Ovary (tissue), 9 donors: ENCODE results near the gene ZNF432. TPM values are rescaled to one million over a fixed set of nuclear protein-coding genes. Genes with fewer than 3 reads are reported as not detected.
"Not testable (repeated sequence)": the region's sequence is repeated elsewhere in the genome, so short reads cannot be mapped to it uniquely, and the experiment has no call there.

ENCODE experiments used
- DNase-seq, 5 donors: peaks; one replicate each; pipeline ENCODE4 v3.0.0-alpha.2; 2019 to 2020
- H3K27ac ChIP-seq, 2 donors: fragments of 200-600 bp; one replicate each; pipeline versions ENCODE4 v1.5.1 to v1.8.0; 2019 to 2022
- H3K27me3 ChIP-seq: fragments of 200-600 bp; one replicate; pipeline ENCODE4 v1.8.0; 2022
- H3K36me3 ChIP-seq: fragments of 200-600 bp; sonication (generic); one replicate; pipeline ENCODE4 v1.5.1; 2019
- H3K4me1 ChIP-seq: one replicate; pipeline ENCODE4 v1.8.1; 2013; ENCODE audit warnings: mild to moderate bottlenecking, moderate library complexity; ENCODE audit not compliant: insufficient read depth
- H3K4me3 ChIP-seq: fragments of 200-600 bp; sonication (generic); one replicate; pipeline ENCODE4 v1.5.1; 2017
- H3K9me3 ChIP-seq, 2 donors: fragments of 200-600 bp in 1 of 2; sonication (generic) in 1 of 2; one replicate each; pipeline versions ENCODE4 v1.5.1 to v1.8.1; 2013 to 2019; ENCODE audit warnings: mild to moderate bottlenecking in 1 of 2, moderate library complexity in 1 of 2
- EP300 ChIP-seq: sonication (generic); formaldehyde crosslinking; IDR thresholded peaks from one replicate; pipeline ENCODE4 v1.6.1; 2017; ENCODE audit warnings: antibody characterized with exemption
- POLR2A ChIP-seq: fragments of 450-650 bp; IDR thresholded peaks from one replicate; pipeline ENCODE4 v1.6.1; 2017; ENCODE audit warnings: antibody characterized with exemption, mild to moderate bottlenecking, moderate library complexity
- WGBS, 3 donors: extraction: QIAGEN DNeasy Blood & Tissue Kit in 1 of 3; methylation state at CpG; one replicate each; pipeline versions ENCODE4 v1.1.5 to v1.1.7; 2013 to 2017; 5-methylcytosine and 5-hydroxymethylcytosine counted together
- intact Hi-C, 4 donors: fragments of 100-400 bp; cut with DNase I; formaldehyde crosslinking; loops; one replicate each; pipeline versions ENCODE4 v1.11.0 to v1.15.1; 2022 to 2023
- polyA plus RNA-seq, 2 donors: library from polyadenylated mRNA; stranded (reverse); fragments of 200-250 nt in 1 of 2; fragments of 350-450 nt in 1 of 2; fragmentation: Illumina TruSeq in 1 of 2; extraction: RNeasy Lipid Tissue Mini Kit (QIAGEN cat#74804) in 1 of 2; gene quantifications; one replicate each; pipeline ENCODE4 v1.2.3, GENCODE V29; 2013 to 2014
- total RNA-seq, 7 donors: library from RNA; depleted of rRNA in 2 of 7; stranded (reverse); fragments of >200 nt in 2 of 7; fragmentation: NEBNext Ultra II Directional in 3 of 7; extraction: Animal tissue kit (Norgen Biotek cat#: 25700) in 3 of 7; gene quantifications; one replicate each; pipeline versions ENCODE4 v1.1.0 to v1.2.4, GENCODE V29; 2016 to 2023
- TF ChIP-seq, protein P1 (sequence below), 3 donors: fragments of 450-650 bp in 2 of 3; fragments of 200-600 bp in 1 of 3; IDR thresholded peaks; one replicate each; pipeline versions ENCODE4 v1.5.1 to v1.8.0; 2016 to 2022; ENCODE audit warnings: antibody characterized with exemption in 3 of 3, mild to moderate bottlenecking in 1 of 3
- donor health status: DM: no; HTN: no; CAD: no; lungs with moderate emphysema.
- donor health status: DM: no; HTN: no; CAD: no.
- donor health status: Bipolar disorder and iron deficiency.
- donor health status: DM: yes; HTN: yes; CAD: no.
- donor health status: DM: no; HTN: no; CAD: no.
- donor health status: DM: yes; HTN: yes; CAD: no.

ZNF432 gene
- total and polyA plus RNA-seq, 9 donors: 9.3 to 18.4 (median 14.5) TPM

DNA sequence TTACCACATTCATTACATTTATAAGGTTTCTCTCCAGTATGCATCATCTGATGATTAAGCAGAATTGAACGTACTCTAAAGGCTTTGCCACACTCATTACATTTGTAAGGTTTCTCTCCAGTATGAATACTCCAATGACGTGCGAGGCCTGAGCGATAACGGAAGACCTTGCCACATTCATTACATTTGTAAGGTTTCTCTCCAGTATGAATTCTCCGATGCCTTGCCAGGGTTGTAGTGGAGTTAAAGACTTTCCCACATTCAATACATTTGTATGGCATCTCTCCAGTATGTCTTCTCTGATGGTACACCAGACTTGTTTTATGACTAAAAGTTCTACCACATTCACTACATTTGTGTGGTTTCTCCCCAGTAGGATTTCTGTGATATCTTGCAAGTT lies 16.8 kb upstream of the ZNF432 start:
- Histone ChIP-seq H3K4me1 (no peaks in the 10 kb centered on the region), H3K9me3 (peaks cover 6 to 79% of the 10 kb centered on the region in 2 donors), H3K27me3 (no peaks in the 10 kb centered on the region), H3K36me3 (no peaks in the 10 kb centered on the region), H3K4me3 (no peak overlapping the region), H3K27ac (no peak overlapping the region)
- DNase-seq: no peak
- intact Hi-C loops: no loop called here
- TF ChIP-seq POLR2A: no peak
- TF ChIP-seq, protein P1, sequence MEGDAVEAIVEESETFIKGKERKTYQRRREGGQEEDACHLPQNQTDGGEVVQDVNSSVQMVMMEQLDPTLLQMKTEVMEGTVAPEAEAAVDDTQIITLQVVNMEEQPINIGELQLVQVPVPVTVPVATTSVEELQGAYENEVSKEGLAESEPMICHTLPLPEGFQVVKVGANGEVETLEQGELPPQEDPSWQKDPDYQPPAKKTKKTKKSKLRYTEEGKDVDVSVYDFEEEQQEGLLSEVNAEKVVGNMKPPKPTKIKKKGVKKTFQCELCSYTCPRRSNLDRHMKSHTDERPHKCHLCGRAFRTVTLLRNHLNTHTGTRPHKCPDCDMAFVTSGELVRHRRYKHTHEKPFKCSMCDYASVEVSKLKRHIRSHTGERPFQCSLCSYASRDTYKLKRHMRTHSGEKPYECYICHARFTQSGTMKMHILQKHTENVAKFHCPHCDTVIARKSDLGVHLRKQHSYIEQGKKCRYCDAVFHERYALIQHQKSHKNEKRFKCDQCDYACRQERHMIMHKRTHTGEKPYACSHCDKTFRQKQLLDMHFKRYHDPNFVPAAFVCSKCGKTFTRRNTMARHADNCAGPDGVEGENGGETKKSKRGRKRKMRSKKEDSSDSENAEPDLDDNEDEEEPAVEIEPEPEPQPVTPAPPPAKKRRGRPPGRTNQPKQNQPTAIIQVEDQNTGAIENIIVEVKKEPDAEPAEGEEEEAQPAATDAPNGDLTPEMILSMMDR (IDR thresholded peaks at IDR 0.05): no peak
- no peak for TF ChIP-seq EP300
- WGBS, 3 donors: 95 to 99% (median 98%) methylated on average over 6 of the region's 6 CpGs

DNA sequence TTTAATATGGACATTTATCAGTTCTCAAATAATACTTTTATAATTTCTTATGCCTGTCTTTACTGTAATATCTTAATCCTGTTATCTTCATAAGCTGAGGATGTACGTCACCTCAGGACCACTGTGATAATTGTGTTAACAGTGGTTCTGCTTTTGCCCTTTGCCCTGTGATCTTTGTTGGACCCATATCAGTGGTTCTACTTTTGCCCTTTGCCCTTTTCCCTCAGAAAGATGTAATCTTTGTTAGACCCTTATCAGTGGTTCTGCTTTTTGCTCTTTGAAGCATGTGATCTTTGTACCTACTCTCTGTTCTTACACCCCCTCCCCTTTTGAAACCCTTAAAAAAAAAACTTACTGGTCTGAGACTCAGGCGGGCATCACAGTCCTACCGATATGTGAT lies 7.8 kb upstream of the ZNF432 start:
- H3K4me3 ChIP-seq, H3K27ac ChIP-seq, DNase-seq, H3K27me3 ChIP-seq, H3K36me3 ChIP-seq, intact Hi-C loops, H3K4me1 ChIP-seq, H3K9me3 ChIP-seq: not testable (repeated sequence)
- WGBS, 3 donors: 95 to 100% (median 98%) methylated on average over 3 of the region's 3 CpGs

DNA sequence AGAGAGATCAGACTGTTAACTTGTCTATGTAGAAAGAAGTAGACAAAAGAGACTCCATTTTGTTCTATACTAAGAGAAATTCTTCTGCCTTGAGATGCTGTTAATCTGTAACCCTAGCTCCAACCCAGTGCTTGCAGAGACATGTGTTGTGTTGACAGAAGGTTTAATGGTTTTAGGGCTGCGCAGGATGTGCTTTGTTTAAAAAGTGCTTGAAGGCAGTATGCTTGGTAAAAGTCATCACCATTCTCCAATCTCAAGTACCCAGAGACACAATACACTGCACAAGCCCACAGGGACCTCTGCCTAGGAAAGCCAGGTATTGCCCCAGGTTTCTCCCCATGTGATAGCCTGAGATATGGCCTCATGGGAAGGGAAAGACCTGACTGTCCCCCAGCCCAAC lies 3.1 kb upstream of the ZNF432 start:
- H3K27me3 ChIP-seq, DNase-seq, H3K4me3 ChIP-seq, H3K27ac ChIP-seq, intact Hi-C loops, H3K9me3 ChIP-seq, H3K4me1 ChIP-seq, H3K36me3 ChIP-seq: not testable (repeated sequence)
- 46 to 96% (median 92%) methylated on average over 1 of the region's 1 CpG for WGBS, 3 donors

DNA sequence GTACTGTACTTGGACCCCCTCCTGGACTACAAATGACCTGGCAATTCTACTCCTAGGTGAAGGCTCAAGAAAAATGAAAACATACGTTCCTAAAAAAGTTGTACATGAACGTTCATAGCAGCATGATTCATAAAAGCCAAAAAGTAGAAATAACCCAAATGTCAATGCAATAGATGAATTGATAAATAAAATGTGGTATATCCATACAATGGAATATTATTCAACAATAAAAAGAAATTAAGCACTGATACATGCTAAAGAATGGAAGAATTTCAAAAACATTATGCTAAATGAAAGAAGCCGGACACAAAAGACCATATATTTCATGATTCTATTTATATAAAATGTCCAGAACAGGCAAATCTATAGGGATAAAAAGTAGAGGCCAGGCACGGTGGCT lies 9.5 kb downstream of the ZNF432 start:
- intact Hi-C loops: no loop called here
- DNase-seq: no peak
- 96 to 98% (median 97%) methylated on average over 4 of the region's 4 CpGs for WGBS, 3 donors
- peaks cover 7 to 77% of the 10 kb centered on the region in 2 donors for H3K9me3 ChIP-seq
- no peak overlapping the region for H3K4me3 ChIP-seq
- peaks cover 5% of the 10 kb centered on the region for H3K36me3 ChIP-seq
- TF ChIP-seq, protein P1 (IDR thresholded peaks at IDR 0.05): no peak
- no peaks in the 10 kb centered on the region for H3K27me3 ChIP-seq
- H3K27ac ChIP-seq: no peak overlapping the region
- no peaks in the 10 kb centered on the region for H3K4me1 ChIP-seq

DNA sequence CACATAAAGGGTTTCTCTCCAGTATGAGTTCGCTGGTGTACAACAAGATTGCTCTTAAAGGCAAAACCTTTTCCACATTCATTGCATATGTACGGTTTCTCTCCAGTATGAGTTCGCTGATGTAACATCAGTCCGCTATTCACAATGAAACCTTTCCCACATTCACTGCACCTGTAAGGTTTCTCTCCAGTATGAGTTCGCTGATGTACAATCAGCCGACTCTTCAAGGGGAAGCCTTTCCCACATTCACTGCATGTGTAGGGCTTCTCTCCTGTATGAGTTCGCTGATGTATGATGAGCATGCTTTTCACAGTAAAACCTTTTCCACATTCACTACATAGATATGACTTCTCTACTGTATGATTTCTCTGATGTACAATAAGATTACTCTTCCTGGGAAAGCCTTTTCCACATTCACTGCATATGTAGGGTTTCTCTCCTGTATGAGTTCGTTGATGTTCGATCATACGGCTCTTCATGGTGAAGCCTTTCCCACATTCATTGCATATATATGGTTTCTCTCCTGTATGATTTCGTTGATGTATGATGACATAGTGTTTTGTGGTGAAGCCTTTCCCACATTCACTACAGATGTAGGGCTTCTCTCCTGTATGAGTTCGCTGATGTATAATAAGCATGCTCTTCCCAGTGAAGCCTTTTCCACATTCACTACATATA lies 14.4 kb downstream of the ZNF432 start:
- peaks cover 5% of the 10 kb centered on the region for H3K36me3 ChIP-seq
- H3K4me3 ChIP-seq: no peak overlapping the region
- H3K9me3 ChIP-seq: peaks cover 10 to 70% of the 10 kb centered on the region in 2 donors
- intact Hi-C loops: no loop called here
- TF ChIP-seq, protein P1 (IDR thresholded peaks at IDR 0.05): no peak
- TF ChIP-seq POLR2A: no peak
- TF ChIP-seq EP300: no peak
- 96 to 98% (median 97%) methylated on average over 12 of the region's 12 CpGs for whole genome bisulfite sequencing, 3 donors
- H3K27ac ChIP-seq: no peak overlapping the region
- no peaks in the 10 kb centered on the region for H3K4me1 ChIP-seq
- no peaks in the 10 kb centered on the region for H3K27me3 ChIP-seq
- DNase-seq: no peak
